ENCODE measurements around the gene PPP4C.
"Not testable (repeated sequence)": the region's sequence is repeated elsewhere in the genome, so short reads cannot be mapped to it uniquely, and the experiment has no call there.

Gene PPP4C

DNA sequence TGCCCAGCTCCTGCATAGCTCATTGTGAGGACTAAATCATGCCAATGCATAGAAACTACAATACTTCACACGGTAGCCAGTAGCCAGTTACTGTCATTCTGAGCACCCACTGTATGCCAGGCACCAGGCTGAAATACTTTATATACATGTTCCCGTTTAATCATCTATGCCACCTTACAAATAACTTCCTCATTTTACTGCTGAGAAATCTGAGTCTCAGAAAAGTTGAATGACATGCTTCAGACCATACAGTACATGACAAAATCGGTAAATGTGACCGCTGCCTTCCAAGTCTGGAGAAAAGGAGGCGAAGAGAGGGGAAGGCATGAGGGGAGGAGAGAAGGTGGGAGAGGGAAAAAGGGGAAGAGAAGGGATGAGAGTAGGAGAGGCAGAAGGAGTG, 35.6 kb upstream of the PPP4C start:
- H3K36me3 ChIP-seq (ENCODE audit: control insufficient read depth, insufficient read depth, low read length): no peaks in the 10 kb centered on the region
- H3K9me3 ChIP-seq (ENCODE audit: control insufficient read depth, low read length): no peaks in the 10 kb centered on the region
- no peak overlapping the region for H3K4me3 ChIP-seq (ENCODE audit: insufficient read depth, low read depth, low read length, poor library complexity, severe bottlenecking)
- no peaks in the 10 kb centered on the region for H3K27me3 ChIP-seq (replicated peaks; ENCODE audit: control insufficient read depth, insufficient read depth, low read length, poor library complexity, severe bottlenecking)
- no peak for DNase-seq
- no peak overlapping the region for H3K27ac ChIP-seq (ENCODE audit: insufficient read depth, low read length, poor library complexity, severe bottlenecking)
- H3K4me1 ChIP-seq (ENCODE audit: control insufficient read depth, insufficient read depth, low read length, poor library complexity, severe bottlenecking): no peaks in the 10 kb centered on the region

GRCh38 chr16:30040690-30041089, 35.1 kb upstream of the PPP4C start:
- H3K27ac ChIP-seq (ENCODE audit: insufficient read depth, low read length, poor library complexity, severe bottlenecking); H3K36me3 ChIP-seq (ENCODE audit: control insufficient read depth, insufficient read depth, low read length); H3K27me3 ChIP-seq (replicated peaks; ENCODE audit: control insufficient read depth, insufficient read depth, low read length, poor library complexity, severe bottlenecking); H3K9me3 ChIP-seq (ENCODE audit: control insufficient read depth, low read length); H3K4me3 ChIP-seq (ENCODE audit: insufficient read depth, low read depth, low read length, poor library complexity, severe bottlenecking); DNase-seq; H3K4me1 ChIP-seq (ENCODE audit: control insufficient read depth, insufficient read depth, low read length, poor library complexity, severe bottlenecking): not testable (repeated sequence)

DNA sequence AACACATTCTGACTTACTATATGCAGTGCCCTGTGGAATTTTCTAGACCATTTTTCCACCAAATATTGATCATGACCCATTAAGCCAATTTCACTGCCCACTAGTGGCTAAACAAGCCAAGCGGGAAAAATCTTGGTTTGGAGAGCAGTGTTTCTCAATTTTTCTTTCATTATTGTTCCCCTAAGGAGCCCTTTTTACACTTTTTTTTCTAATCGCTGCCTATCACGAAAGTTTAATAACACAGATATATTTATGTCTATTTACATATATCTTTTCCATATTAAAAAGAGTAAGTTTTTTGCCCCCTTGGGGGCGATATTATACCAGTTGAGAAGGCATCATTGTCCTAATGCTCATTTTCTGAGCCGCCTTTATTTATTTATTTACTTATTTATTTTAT, 34.0 kb upstream of the PPP4C start:
- Histone ChIP-seq H3K4me3 (ENCODE audit: insufficient read depth, low read depth, low read length, poor library complexity, severe bottlenecking) (no peak overlapping the region), H3K27me3 (replicated peaks; ENCODE audit: control insufficient read depth, insufficient read depth, low read length, poor library complexity, severe bottlenecking) (no peaks in the 10 kb centered on the region), H3K4me1 (ENCODE audit: control insufficient read depth, insufficient read depth, low read length, poor library complexity, severe bottlenecking) (no peaks in the 10 kb centered on the region), H3K9me3 (ENCODE audit: control insufficient read depth, low read length) (no peaks in the 10 kb centered on the region), H3K27ac (ENCODE audit: insufficient read depth, low read length, poor library complexity, severe bottlenecking) (no peak overlapping the region), H3K36me3 (ENCODE audit: control insufficient read depth, insufficient read depth, low read length) (no peaks in the 10 kb centered on the region)
- DNase-seq: no peak

DNA sequence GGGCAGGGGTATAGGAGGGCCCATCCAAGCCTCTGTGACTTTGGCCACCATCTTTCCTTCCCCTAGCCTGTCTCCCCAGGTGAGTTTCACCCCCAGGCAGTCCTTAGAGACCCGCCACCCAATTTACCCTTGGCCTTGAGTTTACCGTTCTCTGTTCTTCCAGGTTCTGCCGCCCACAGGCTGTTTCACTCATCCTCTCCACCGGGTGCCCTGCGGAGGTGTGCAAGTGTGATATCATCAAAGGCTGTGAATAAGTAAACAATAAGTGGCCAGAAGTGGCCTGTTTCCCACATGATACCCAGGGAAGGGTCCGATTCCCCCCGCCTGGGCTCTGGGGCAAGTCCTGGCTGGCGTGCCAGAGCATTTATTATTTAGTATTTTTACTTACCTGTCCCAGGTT, 29.6 kb upstream of the PPP4C start:
- Histone ChIP-seq H3K36me3 (ENCODE audit: control insufficient read depth, insufficient read depth, low read length) (no peaks in the 10 kb centered on the region), H3K27ac (ENCODE audit: insufficient read depth, low read length, poor library complexity, severe bottlenecking) (no peak overlapping the region), H3K4me3 (ENCODE audit: insufficient read depth, low read depth, low read length, poor library complexity, severe bottlenecking) (no peak overlapping the region), H3K4me1 (ENCODE audit: control insufficient read depth, insufficient read depth, low read length, poor library complexity, severe bottlenecking) (no peaks in the 10 kb centered on the region), H3K9me3 (ENCODE audit: control insufficient read depth, low read length) (no peaks in the 10 kb centered on the region), H3K27me3 (replicated peaks; ENCODE audit: control insufficient read depth, insufficient read depth, low read length, poor library complexity, severe bottlenecking) (no peaks in the 10 kb centered on the region)
- DNase-seq: no peak

DNA sequence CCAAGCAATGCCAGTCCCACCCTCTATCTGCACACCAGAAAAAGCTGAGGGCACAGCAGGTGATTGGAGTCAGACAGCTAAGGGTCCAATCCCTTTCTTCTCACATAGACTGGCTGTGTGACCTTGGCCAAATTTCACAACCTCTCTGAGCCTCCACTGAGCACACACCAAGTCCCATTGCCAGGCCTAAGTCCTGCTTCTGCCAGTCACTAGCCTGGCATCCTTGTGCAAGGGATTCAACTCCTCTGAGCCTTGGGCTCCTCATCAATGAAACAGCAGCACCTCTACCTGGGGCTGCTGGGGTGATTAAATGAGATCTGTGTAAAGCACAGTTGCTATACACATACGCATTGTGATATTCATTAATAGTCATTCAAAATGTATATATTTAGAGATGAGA, 29.2 kb upstream of the PPP4C start:
- Histone ChIP-seq H3K36me3 (ENCODE audit: control insufficient read depth, insufficient read depth, low read length) (no peaks in the 10 kb centered on the region), H3K27ac (ENCODE audit: insufficient read depth, low read length, poor library complexity, severe bottlenecking) (no peak overlapping the region)

GRCh38 chr16:30049871-30050270, 25.9 kb upstream of the PPP4C start:
- no peaks in the 10 kb centered on the region for H3K9me3 ChIP-seq (ENCODE audit: control insufficient read depth, low read length)
- no peak overlapping the region for H3K4me3 ChIP-seq (ENCODE audit: insufficient read depth, low read depth, low read length, poor library complexity, severe bottlenecking)
- H3K27ac ChIP-seq (ENCODE audit: insufficient read depth, low read length, poor library complexity, severe bottlenecking): no peak overlapping the region
- H3K27me3 ChIP-seq (replicated peaks; ENCODE audit: control insufficient read depth, insufficient read depth, low read length, poor library complexity, severe bottlenecking): no peaks in the 10 kb centered on the region
- H3K36me3 ChIP-seq (ENCODE audit: control insufficient read depth, insufficient read depth, low read length): no peaks in the 10 kb centered on the region
- H3K4me1 ChIP-seq (ENCODE audit: control insufficient read depth, insufficient read depth, low read length, poor library complexity, severe bottlenecking): peaks cover 8% of the 10 kb centered on the region
- DNase-seq: no peak

More for the DNA sequence above, 29.2 kb upstream of the PPP4C start:
- no peaks in the 10 kb centered on the region for H3K27me3 ChIP-seq (replicated peaks; ENCODE audit: control insufficient read depth, insufficient read depth, low read length, poor library complexity, severe bottlenecking)
- no peaks in the 10 kb centered on the region for H3K4me1 ChIP-seq (ENCODE audit: control insufficient read depth, insufficient read depth, low read length, poor library complexity, severe bottlenecking)
- no peak for DNase-seq
- H3K4me3 ChIP-seq (ENCODE audit: insufficient read depth, low read depth, low read length, poor library complexity, severe bottlenecking): no peak overlapping the region
- no peaks in the 10 kb centered on the region for H3K9me3 ChIP-seq (ENCODE audit: control insufficient read depth, low read length)

DNA sequence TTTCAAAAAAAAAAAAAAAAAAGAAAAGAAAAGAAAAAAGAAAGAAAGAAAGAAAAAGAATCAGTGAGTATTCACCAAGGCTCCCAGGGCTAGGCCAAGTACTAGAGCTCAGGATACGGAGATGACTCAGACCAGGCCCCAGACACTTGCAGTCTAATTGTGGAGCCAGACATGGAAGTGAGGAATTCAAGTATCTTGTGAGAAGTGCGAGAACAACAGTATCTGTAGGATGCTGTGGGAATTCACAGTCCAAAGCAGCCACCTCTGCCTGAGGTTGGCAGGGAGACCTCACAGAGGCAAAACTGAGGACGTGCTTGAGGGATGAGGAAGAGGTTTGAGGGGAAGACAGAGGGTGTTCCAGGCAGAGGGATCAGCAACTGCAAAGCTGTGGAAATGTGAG, 24.3 kb upstream of the PPP4C start:
- no peak overlapping the region for H3K4me3 ChIP-seq (ENCODE audit: insufficient read depth, low read depth, low read length, poor library complexity, severe bottlenecking)
- no peaks in the 10 kb centered on the region for H3K9me3 ChIP-seq (ENCODE audit: control insufficient read depth, low read length)
- DNase-seq: no peak
- H3K27me3 ChIP-seq (replicated peaks; ENCODE audit: control insufficient read depth, insufficient read depth, low read length, poor library complexity, severe bottlenecking): no peaks in the 10 kb centered on the region
- H3K27ac ChIP-seq (ENCODE audit: insufficient read depth, low read length, poor library complexity, severe bottlenecking): no peak overlapping the region
- H3K36me3 ChIP-seq (ENCODE audit: control insufficient read depth, insufficient read depth, low read length): no peaks in the 10 kb centered on the region
- H3K4me1 ChIP-seq (ENCODE audit: control insufficient read depth, insufficient read depth, low read length, poor library complexity, severe bottlenecking): peaks cover 11% of the 10 kb centered on the region

- peak; percentile 76 to 82 (median 79) for DNase-seq
- Histone ChIP-seq H3K27me3 (replicated peaks; ENCODE audit: control insufficient read depth, insufficient read depth, low read length, poor library complexity, severe bottlenecking) (no peaks in the 10 kb centered on the region), H3K9me3 (ENCODE audit: control insufficient read depth, low read length) (no peaks in the 10 kb centered on the region), H3K4me1 (ENCODE audit: control insufficient read depth, insufficient read depth, low read length, poor library complexity, severe bottlenecking) (peaks cover 11% of the 10 kb centered on the region), H3K4me3 (ENCODE audit: insufficient read depth, low read depth, low read length, poor library complexity, severe bottlenecking) (peak overlapping the region; percentile 64), H3K36me3 (ENCODE audit: control insufficient read depth, insufficient read depth, low read length) (no peaks in the 10 kb centered on the region), H3K27ac (ENCODE audit: insufficient read depth, low read length, poor library complexity, severe bottlenecking) (peak overlapping the region; percentile 2)
Measured at GRCh38 chr16:30052671-30053372, 23.0 kb upstream of the PPP4C start.

GRCh38 chr16:30053376-30054015, 22.3 kb upstream of the PPP4C start:
- Histone ChIP-seq H3K27ac (ENCODE audit: insufficient read depth, low read length, poor library complexity, severe bottlenecking) (peak overlapping the region; percentile 2), H3K27me3 (replicated peaks; ENCODE audit: control insufficient read depth, insufficient read depth, low read length, poor library complexity, severe bottlenecking) (no peaks in the 10 kb centered on the region), H3K9me3 (ENCODE audit: control insufficient read depth, low read length) (no peaks in the 10 kb centered on the region), H3K4me1 (ENCODE audit: control insufficient read depth, insufficient read depth, low read length, poor library complexity, severe bottlenecking) (peaks cover 11% of the 10 kb centered on the region), H3K4me3 (ENCODE audit: insufficient read depth, low read depth, low read length, poor library complexity, severe bottlenecking) (peak overlapping the region; percentile 64), H3K36me3 (ENCODE audit: control insufficient read depth, insufficient read depth, low read length) (no peaks in the 10 kb centered on the region)
- DNase-seq: no peak

DNA sequence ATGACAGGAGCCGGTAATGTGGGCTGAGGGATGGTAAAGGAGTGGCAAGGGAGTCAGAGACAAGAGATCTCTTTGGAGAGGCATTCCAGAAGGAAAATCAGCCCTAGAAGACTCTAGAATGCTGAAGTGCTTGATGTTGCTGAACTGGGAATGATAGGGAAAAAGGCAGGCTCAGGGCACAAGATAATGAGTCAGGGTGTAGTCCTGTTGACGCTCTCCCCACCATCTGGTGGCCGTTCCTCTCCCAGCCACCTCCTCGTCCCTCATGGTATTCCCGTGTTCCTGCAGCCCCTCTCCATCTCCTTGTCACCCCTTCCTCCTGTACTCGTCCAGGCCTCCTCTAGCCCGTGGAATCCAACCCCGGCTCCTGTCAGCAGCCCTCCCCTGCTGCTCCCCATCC, 21.3 kb upstream of the PPP4C start:
- peaks cover 11% of the 10 kb centered on the region for H3K4me1 ChIP-seq (ENCODE audit: control insufficient read depth, insufficient read depth, low read length, poor library complexity, severe bottlenecking)
- no peak overlapping the region for H3K4me3 ChIP-seq (ENCODE audit: insufficient read depth, low read depth, low read length, poor library complexity, severe bottlenecking)
- no peak overlapping the region for H3K27ac ChIP-seq (ENCODE audit: insufficient read depth, low read length, poor library complexity, severe bottlenecking)
- H3K36me3 ChIP-seq (ENCODE audit: control insufficient read depth, insufficient read depth, low read length): no peaks in the 10 kb centered on the region
- DNase-seq: no peak
- no peaks in the 10 kb centered on the region for H3K27me3 ChIP-seq (replicated peaks; ENCODE audit: control insufficient read depth, insufficient read depth, low read length, poor library complexity, severe bottlenecking)
- H3K9me3 ChIP-seq (ENCODE audit: control insufficient read depth, low read length): no peaks in the 10 kb centered on the region

Measured in effector memory CD4-positive, alpha-beta T cell (primary cell).